HL-60/S4 (cell line): ENCODE results near the gene ADCY2.

Experiments
- in situ Hi-C: fragments of 300-500 bp; cut with MboI; formaldehyde crosslinking; loops from 2 replicates; pipeline ENCODE4 v1.14.3; 2022; ENCODE audit warnings: low sequenced_read_pairs

The ADCY2 gene

GRCh38 chr5:7714697-7715096 is 318.8 kb downstream of the ADCY2 start:
- in situ Hi-C loops = no loop called here

GRCh38 chr5:7717691-7718090 is 321.8 kb downstream of the ADCY2 start:
- in situ Hi-C loops = no loop called here

GRCh38 chr5:7728076-7728475 is 332.1 kb downstream of the ADCY2 start:
- in situ Hi-C loops = no loop called here

- in situ Hi-C loops = no loop called here
Measured at GRCh38 chr5:7741415-7742065, 345.6 kb downstream of the ADCY2 start.

GRCh38 chr5:7742241-7742656 is 346.3 kb downstream of the ADCY2 start:
- in situ Hi-C loops = no loop called here

- in situ Hi-C loops = no loop called here
Measured at GRCh38 chr5:7745882-7746610, 350.1 kb downstream of the ADCY2 start.

GRCh38 chr5:7747728-7748127 is 351.8 kb downstream of the ADCY2 start:
- in situ Hi-C loops = no loop called here

GRCh38 chr5:7749626-7750025 is 353.7 kb downstream of the ADCY2 start:
- in situ Hi-C loops = no loop called here

- in situ Hi-C loops = no loop called here
Measured at GRCh38 chr5:7751874-7752273, 355.9 kb downstream of the ADCY2 start.

GRCh38 chr5:7753181-7753580 is 357.2 kb downstream of the ADCY2 start:
- in situ Hi-C loops = no loop called here

- in situ Hi-C loops = no loop called here
Measured at GRCh38 chr5:7753596-7753995, 357.7 kb downstream of the ADCY2 start.

- in situ Hi-C loops = no loop called here
Measured at GRCh38 chr5:7754490-7754889, 358.6 kb downstream of the ADCY2 start.

GRCh38 chr5:7754997-7755596 is 359.2 kb downstream of the ADCY2 start:
- in situ Hi-C loops = no loop called here

- in situ Hi-C loops = no loop called here
Measured at GRCh38 chr5:7755958-7756357, 360.0 kb downstream of the ADCY2 start.

- in situ Hi-C loops = no loop called here
Measured at GRCh38 chr5:7756453-7756852, 360.5 kb downstream of the ADCY2 start.

- in situ Hi-C loops = no loop called here
Measured at GRCh38 chr5:7759257-7759871, 363.4 kb downstream of the ADCY2 start.

GRCh38 chr5:7759951-7760580 is 364.1 kb downstream of the ADCY2 start:
- in situ Hi-C loops = no loop called here

GRCh38 chr5:7762267-7762666 is 366.3 kb downstream of the ADCY2 start:
- in situ Hi-C loops = no loop called here

- in situ Hi-C loops = no loop called here
Measured at GRCh38 chr5:7763621-7764072, 367.7 kb downstream of the ADCY2 start.

GRCh38 chr5:7764452-7764851 is 368.5 kb downstream of the ADCY2 start:
- in situ Hi-C loops = no loop called here

GRCh38 chr5:7770436-7770835 is 374.5 kb downstream of the ADCY2 start:
- in situ Hi-C loops = no loop called here
